CD4-positive, CD25-positive, alpha-beta regulatory T cell (primary cell): ENCODE results near the gene CKS1B. TPM values are rescaled to one million over a fixed set of nuclear protein-coding genes. Genes with fewer than 3 reads are reported as not detected.

ENCODE experiments used
- ATAC-seq, 2 donors: fragments of 150-1000 bp; cut with Tn5 transposase; one replicate each; pipeline ENCODE4 v1.10.0; 2021; ENCODE audit warnings: low read depth in 2 of 2, moderate number of reproducible peaks in 2 of 2, moderate library complexity in 1 of 2
- DNase-seq, 3 donors: peaks; one replicate each; pipeline versions ENCODE4 v3.0.0 to v3.0.0-alpha.2; 2012 to 2022; ENCODE audit warnings: mixed read lengths in 1 of 3
- H3K27ac ChIP-seq: one replicate; pipeline ENCODE4 v1.7.0; 2013; ENCODE audit warnings: mild to moderate bottlenecking, low read length; ENCODE audit not compliant: insufficient read depth, poor library complexity, severe bottlenecking
- H3K27me3 ChIP-seq: one replicate; pipeline ENCODE4 v1.7.0; 2013; ENCODE audit warnings: low read length; ENCODE audit not compliant: control insufficient read depth, insufficient read depth
- H3K36me3 ChIP-seq: one replicate; pipeline ENCODE4 v1.7.0; 2013; ENCODE audit warnings: mild to moderate bottlenecking, low read length, moderate library complexity; ENCODE audit not compliant: control insufficient read depth, insufficient read depth
- H3K4me1 ChIP-seq: 2 replicates; pipeline ENCODE4 v1.7.0; 2013; ENCODE audit warnings: mild to moderate bottlenecking, low read length; ENCODE audit not compliant: insufficient read depth, control insufficient read depth, poor library complexity, severe bottlenecking
- H3K4me3 ChIP-seq: one replicate; pipeline ENCODE4 v1.7.0; 2013; ENCODE audit warnings: low read depth, mild to moderate bottlenecking, low read length, moderate library complexity
- H3K9me3 ChIP-seq, 2 experiments: 1 replicate in 1 of 2; 2 replicates in 1 of 2; pipeline ENCODE4 v1.7.0; 2013; ENCODE audit warnings: low read length in 2 of 2, mild to moderate bottlenecking in 1 of 2, moderate library complexity in 1 of 2; ENCODE audit not compliant: control insufficient read depth in 2 of 2
- H3K27ac Mint-ChIP-seq, 3 donors: one replicate each; pipeline ENCODE4 v1.8.0; 2020 to 2022; ENCODE audit warnings: mild to moderate bottlenecking in 3 of 3, mixed read lengths in 3 of 3, moderate library complexity in 2 of 3
- H3K27me3 Mint-ChIP-seq: one replicate; pipeline ENCODE4 v1.8.0; 2022; ENCODE audit warnings: mild to moderate bottlenecking, mixed read lengths
- H3K36me3 Mint-ChIP-seq: one replicate; pipeline ENCODE4 v1.8.0; 2020; ENCODE audit warnings: mixed read lengths
- H3K4me1 Mint-ChIP-seq, 4 donors: one replicate each; pipeline ENCODE4 v1.8.0; 2020 to 2022; ENCODE audit warnings: mixed read lengths in 4 of 4, mild to moderate bottlenecking in 1 of 4
- H3K4me3 Mint-ChIP-seq, 4 donors: one replicate each; pipeline ENCODE4 v1.8.0; 2020 to 2022; ENCODE audit warnings: mild to moderate bottlenecking in 4 of 4, mixed read lengths in 4 of 4, moderate library complexity in 3 of 4
- H3K9me3 Mint-ChIP-seq, 7 donors: one replicate each; pipeline ENCODE4 v1.8.0; 2020 to 2022; ENCODE audit warnings: mixed read lengths in 7 of 7, mild to moderate bottlenecking in 3 of 7, moderate library complexity in 2 of 7
- polyA plus RNA-seq, 4 donors: library from polyadenylated mRNA; unstranded; fragments of 300-500 nt; fragmentation: Illumina TruSeq; gene quantifications; one replicate each; pipeline ENCODE4 v1.2.3, GENCODE V29; 2021
- total RNA-seq: library from RNA; stranded (reverse); gene quantifications from one replicate; pipeline ENCODE4 v1.2.3, GENCODE V29; 2022

Gene CKS1B
- total and polyA plus RNA-seq, 5 donors from 2014 or later = 8.5 to 60.0 (median 55.5) TPM

GRCh38 chr1:154941333-154942013, 33.0 kb upstream of the CKS1B start:
- Mint-ChIP-seq H3K9me3 (peaks cover 0 to 3% (median 0%) of the 10 kb centered on the region in 7 donors), H3K4me1 (peaks cover 14 to 79% (median 57%) of the 10 kb centered on the region in 4 donors), H3K4me3 (peak overlapping the region; percentile 2 to 82 (median 33)), H3K36me3 (peaks cover 10% of the 10 kb centered on the region), H3K27me3 (peaks cover 6% of the 10 kb centered on the region), H3K27ac (peak overlapping the region; percentile 87 to 92 (median 91))
- Histone ChIP-seq H3K4me3 (peak overlapping the region; percentile 7), H3K36me3 (peaks cover 25% of the 10 kb centered on the region), H3K9me3 (no peaks in the 10 kb centered on the region), H3K4me1 (peaks cover 65% of the 10 kb centered on the region), H3K27me3 (no peaks in the 10 kb centered on the region), H3K27ac (peak overlapping the region; percentile 86)
- DNase-seq = no peak
- no peak for ATAC-seq

GRCh38 chr1:154943649-154944400, 30.7 kb upstream of the CKS1B start:
- Histone ChIP-seq H3K9me3 (no peaks in the 10 kb centered on the region), H3K27ac (peak overlapping the region; percentile 86), H3K36me3 (peaks cover 45% of the 10 kb centered on the region), H3K4me1 (peaks cover 65% of the 10 kb centered on the region), H3K27me3 (no peaks in the 10 kb centered on the region), H3K4me3 (peak overlapping the region; percentile 32)
- peak in 1 of 3 donors; percentile 57 for DNase-seq
- peaks cover 9 to 72% (median 53%) of the 10 kb centered on the region in 4 donors for H3K4me1 Mint-ChIP-seq
- H3K27me3 Mint-ChIP-seq = peaks cover 6% of the 10 kb centered on the region
- peaks cover 0 to 5% (median 0%) of the 10 kb centered on the region in 7 donors for H3K9me3 Mint-ChIP-seq
- H3K36me3 Mint-ChIP-seq = peaks cover 14% of the 10 kb centered on the region
- ATAC-seq = peak in 1 of 2 donors; percentile 32
- peak overlapping the region; percentile 89 to 92 (median 92) for H3K27ac Mint-ChIP-seq
- peak overlapping the region in 3 of 4 donors; percentile 63 to 90 (median 90) for H3K4me3 Mint-ChIP-seq

- Histone ChIP-seq H3K27ac (peak overlapping the region; percentile 86), H3K9me3 (no peaks in the 10 kb centered on the region), H3K27me3 (no peaks in the 10 kb centered on the region), H3K4me3 (no peak overlapping the region), H3K36me3 (peaks cover 46% of the 10 kb centered on the region), H3K4me1 (peaks cover 68% of the 10 kb centered on the region)
- peaks cover 9 to 72% (median 52%) of the 10 kb centered on the region in 4 donors for H3K4me1 Mint-ChIP-seq
- H3K27me3 Mint-ChIP-seq = peaks cover 6% of the 10 kb centered on the region
- DNase-seq = no peak
- ATAC-seq = no peak
- peaks cover 19% of the 10 kb centered on the region for H3K36me3 Mint-ChIP-seq
- peak overlapping the region; percentile 85 to 92 (median 92) for H3K27ac Mint-ChIP-seq
- peaks cover 0 to 5% (median 0%) of the 10 kb centered on the region in 7 donors for H3K9me3 Mint-ChIP-seq
- H3K4me3 Mint-ChIP-seq = peak overlapping the region in 2 of 4 donors; percentile 38 to 90
These were observed 29.9 kb upstream of the CKS1B start for GRCh38 chr1:154944401-154945159.

GRCh38 chr1:154945160-154945961, 29.1 kb upstream of the CKS1B start:
- peaks cover 49% of the 10 kb centered on the region for H3K36me3 ChIP-seq
- H3K4me3 Mint-ChIP-seq = peak overlapping the region in 1 of 4 donors; percentile 74
- no peak for ATAC-seq
- no peaks in the 10 kb centered on the region for H3K9me3 ChIP-seq
- peaks cover 20% of the 10 kb centered on the region for H3K36me3 Mint-ChIP-seq
- peaks cover 66% of the 10 kb centered on the region for H3K4me1 ChIP-seq
- peak overlapping the region in 2 of 3 donors; percentile 63 to 92 for H3K27ac Mint-ChIP-seq
- no peak overlapping the region for H3K4me3 ChIP-seq
- no peak for DNase-seq
- peak overlapping the region; percentile 14 for H3K27ac ChIP-seq
- peaks cover 9 to 71% (median 52%) of the 10 kb centered on the region in 4 donors for H3K4me1 Mint-ChIP-seq
- no peaks in the 10 kb centered on the region for H3K27me3 ChIP-seq
- peaks cover 6% of the 10 kb centered on the region for H3K27me3 Mint-ChIP-seq
- H3K9me3 Mint-ChIP-seq = peaks cover 0 to 5% (median 0%) of the 10 kb centered on the region in 7 donors

GRCh38 chr1:154945962-154946850, 28.3 kb upstream of the CKS1B start:
- peaks cover 5 to 71% (median 49%) of the 10 kb centered on the region in 4 donors for H3K4me1 Mint-ChIP-seq
- Histone ChIP-seq H3K27me3 (no peaks in the 10 kb centered on the region), H3K4me1 (peaks cover 66% of the 10 kb centered on the region), H3K9me3 (no peaks in the 10 kb centered on the region), H3K27ac (no peak overlapping the region), H3K36me3 (peaks cover 58% of the 10 kb centered on the region), H3K4me3 (no peak overlapping the region)
- DNase-seq (no peak), ATAC-seq (no peak)
- peak overlapping the region in 2 of 3 donors; percentile 33 to 86 for H3K27ac Mint-ChIP-seq
- peaks cover 6% of the 10 kb centered on the region for H3K27me3 Mint-ChIP-seq
- H3K9me3 Mint-ChIP-seq = peaks cover 0 to 5% (median 0%) of the 10 kb centered on the region in 7 donors
- H3K36me3 Mint-ChIP-seq = peaks cover 25% of the 10 kb centered on the region
- H3K4me3 Mint-ChIP-seq = peak overlapping the region in 2 of 4 donors; percentile 32 to 74

GRCh38 chr1:154948079-154948478, 26.4 kb upstream of the CKS1B start:
- ATAC-seq (no peak), DNase-seq (no peak)
- no peaks in the 10 kb centered on the region for H3K9me3 ChIP-seq
- peak overlapping the region in 2 of 4 donors; percentile 58 to 84 for H3K4me3 Mint-ChIP-seq
- H3K4me3 ChIP-seq = no peak overlapping the region
- H3K36me3 ChIP-seq = peaks cover 64% of the 10 kb centered on the region
- H3K36me3 Mint-ChIP-seq = peaks cover 37% of the 10 kb centered on the region
- peak overlapping the region; percentile 55 for H3K27ac ChIP-seq
- H3K9me3 Mint-ChIP-seq = peaks cover 0 to 2% (median 0%) of the 10 kb centered on the region in 7 donors
- H3K27ac Mint-ChIP-seq = peak overlapping the region in 1 of 3 donors; percentile 1
- peaks cover 0 to 71% (median 51%) of the 10 kb centered on the region in 4 donors for H3K4me1 Mint-ChIP-seq
- peaks cover 66% of the 10 kb centered on the region for H3K4me1 ChIP-seq
- H3K27me3 Mint-ChIP-seq = peaks cover 6% of the 10 kb centered on the region
- no peaks in the 10 kb centered on the region for H3K27me3 ChIP-seq
